ENCODE measurements around the gene SGTA.

DNA sequence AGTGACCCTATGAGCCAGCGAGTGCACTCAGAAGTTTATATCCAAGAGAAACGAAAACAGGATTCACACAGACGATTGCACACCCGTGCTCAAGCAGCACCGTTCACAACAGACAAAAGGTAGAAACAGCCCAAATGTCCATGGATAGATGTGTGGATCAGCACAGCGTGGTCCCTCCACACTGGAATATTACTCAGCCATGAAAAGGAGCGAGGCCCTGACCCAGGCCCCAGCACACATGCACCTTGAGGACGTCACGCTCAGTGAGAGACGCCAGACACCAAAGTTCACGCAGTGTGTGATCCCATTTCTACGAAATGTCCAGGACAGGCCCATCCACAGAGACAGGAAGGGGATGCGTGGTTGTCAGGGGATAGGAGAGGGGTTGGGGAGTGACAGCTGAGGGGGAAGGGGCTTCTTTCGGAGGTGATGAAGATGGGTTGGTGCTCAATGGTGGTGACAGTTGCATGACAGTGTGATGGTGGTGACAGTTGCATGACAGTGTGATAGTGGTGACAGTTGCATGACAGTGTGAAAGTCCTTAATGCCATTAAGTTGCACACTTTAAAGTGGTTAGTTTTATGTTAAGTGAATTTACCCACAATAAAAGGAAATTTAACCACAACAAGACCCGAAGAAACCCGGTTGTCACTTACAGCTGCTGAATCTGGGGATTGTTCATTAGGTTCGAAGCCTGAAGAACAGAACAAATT lies 24.3 kb downstream of the SGTA start:
- TF ChIP-seq POLR2A (IDR thresholded peaks at IDR 0.05) = no peak
- no peak for TF ChIP-seq CTCF (IDR thresholded peaks at IDR 0.05)

Measured in thyroid gland (tissue), 4 donors.